ENCODE results near the gene KRTAP10-5.

Gene KRTAP10-5

DNA sequence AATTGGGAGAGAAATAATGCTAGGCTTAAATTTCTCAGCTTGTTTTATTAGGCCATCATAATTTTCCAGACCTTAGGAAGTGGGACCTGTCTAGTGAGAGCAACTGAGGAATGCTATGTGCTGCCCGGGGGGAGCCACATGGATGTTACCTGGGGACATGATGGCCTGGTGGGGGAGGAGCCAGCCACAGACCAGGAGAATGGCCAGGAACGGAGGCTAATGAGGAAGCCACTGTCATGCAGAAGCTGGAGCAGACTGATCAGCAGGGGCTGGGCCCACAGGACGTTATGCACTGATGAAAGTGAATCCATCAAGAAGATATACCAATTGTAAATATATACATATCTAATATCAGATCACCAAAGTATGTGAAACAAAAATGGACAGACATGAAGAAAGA, 35.8 kb downstream of the KRTAP10-5 start:
- no peak for DNase-seq

DNA sequence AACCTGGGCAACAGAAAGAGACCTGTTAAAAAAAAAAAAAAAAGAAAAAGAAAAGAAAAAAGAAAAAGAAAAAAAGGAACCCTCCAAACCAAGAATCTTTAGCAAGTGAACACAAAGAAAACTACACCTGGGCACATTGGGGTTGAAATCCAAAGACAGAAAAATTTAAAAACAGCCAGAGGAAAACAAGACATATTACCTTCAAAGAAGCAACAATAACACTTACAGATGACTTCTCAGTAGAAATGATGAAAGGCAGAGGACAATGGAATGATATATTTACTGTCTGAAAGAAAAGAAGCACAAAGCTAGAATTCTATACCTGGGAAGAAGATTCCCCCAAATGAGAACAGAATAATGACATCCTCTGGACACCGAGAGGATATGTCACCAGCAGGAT, 37.7 kb downstream of the KRTAP10-5 start:
- no peak for DNase-seq

- DNase-seq, result no peak
Measured at GRCh38 chr21:44540741-44541288, 39.6 kb downstream of the KRTAP10-5 start.

DNA sequence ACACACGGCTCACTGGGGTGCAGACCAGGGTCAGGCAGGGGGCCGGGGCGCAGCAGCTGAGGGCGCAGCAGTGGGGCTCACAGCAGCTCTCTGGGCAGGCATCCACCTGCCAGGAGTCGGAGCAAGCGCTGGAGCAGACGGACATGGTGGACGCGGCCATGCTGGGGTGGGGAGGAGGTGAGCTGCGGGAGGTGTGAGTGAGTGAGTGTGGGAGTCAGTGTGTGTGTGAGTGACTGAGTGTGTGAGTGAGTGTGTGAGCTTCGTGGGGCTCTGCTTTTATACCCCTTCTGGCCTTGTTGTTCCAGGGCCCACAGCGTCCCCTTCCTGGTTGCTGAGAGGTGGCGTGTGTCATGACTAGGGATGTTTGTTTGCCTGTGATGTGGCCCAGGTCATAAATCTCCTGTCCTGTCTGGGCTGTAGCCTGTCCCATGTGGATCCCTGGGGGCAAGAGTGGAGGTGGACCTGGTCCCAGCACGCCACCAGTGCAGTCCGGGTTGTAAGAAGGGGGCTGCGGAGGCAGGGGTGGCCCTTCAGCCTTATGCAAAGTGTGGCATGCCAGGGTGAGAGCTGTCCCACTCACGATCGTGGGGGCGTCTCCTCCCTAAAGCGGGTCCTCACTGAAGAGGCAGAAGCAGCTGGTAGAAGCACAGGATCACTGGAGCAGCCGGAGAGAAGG, 40.3 kb downstream of the KRTAP10-5 start, which contains the start of gene KRTAP10-1:
KRTAP10-1 (minus strand) TSS at position 205 of the 676 bp plus-strand sequence; CDS start at position 160, 45 bp downstream.
- no peak for DNase-seq

- DNase-seq, result no peak
Measured at GRCh38 chr21:44539046-44539445, 41.4 kb downstream of the KRTAP10-5 start.

GRCh38 chr21:44537930-44538911, 42.2 kb downstream of the KRTAP10-5 start:
- no peak for DNase-seq

- no peak for DNase-seq
Measured at GRCh38 chr21:44535963-44536362, 44.4 kb downstream of the KRTAP10-5 start.

- no peak for DNase-seq
Measured at GRCh38 chr21:44534688-44535087, 45.7 kb downstream of the KRTAP10-5 start.

DNA sequence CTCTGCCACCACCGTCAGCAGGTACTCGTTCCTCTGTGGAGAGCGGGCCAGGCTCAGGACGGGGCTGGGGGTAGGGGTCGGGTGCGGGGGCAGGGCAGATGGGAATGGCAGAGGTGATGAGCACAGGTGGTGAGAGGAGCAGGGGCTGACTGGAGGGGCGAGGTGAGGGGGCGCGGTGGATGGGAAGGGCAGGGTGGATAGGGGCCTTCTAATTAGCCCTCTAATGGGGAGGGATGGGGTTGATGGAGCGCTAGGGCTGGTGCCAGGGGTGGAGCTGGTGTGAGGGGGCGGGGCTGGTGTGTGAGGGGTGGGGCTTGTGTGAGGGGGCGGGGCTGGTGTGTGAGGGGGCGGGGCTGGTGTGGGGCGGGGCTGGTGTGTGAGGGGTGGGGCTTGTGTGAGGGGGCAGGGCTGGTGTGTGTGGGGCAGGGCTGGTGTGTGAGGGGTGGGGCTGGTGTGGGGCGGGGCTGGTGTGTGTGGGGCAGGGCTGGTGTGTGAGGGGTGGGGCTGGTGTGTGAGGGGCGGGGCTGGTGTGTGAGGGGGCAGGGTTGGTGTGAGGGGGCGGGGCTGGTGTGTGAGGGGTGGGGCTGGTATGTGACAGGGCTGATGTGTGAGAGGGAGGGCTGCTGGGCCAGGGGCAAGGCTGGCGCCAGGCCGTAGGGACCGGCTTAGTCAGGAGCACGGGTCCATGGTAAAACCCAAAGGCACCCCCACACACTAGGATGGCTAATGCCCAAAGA, 46.3 kb downstream of the KRTAP10-5 start:
- DNase-seq, result no peak

DNA sequence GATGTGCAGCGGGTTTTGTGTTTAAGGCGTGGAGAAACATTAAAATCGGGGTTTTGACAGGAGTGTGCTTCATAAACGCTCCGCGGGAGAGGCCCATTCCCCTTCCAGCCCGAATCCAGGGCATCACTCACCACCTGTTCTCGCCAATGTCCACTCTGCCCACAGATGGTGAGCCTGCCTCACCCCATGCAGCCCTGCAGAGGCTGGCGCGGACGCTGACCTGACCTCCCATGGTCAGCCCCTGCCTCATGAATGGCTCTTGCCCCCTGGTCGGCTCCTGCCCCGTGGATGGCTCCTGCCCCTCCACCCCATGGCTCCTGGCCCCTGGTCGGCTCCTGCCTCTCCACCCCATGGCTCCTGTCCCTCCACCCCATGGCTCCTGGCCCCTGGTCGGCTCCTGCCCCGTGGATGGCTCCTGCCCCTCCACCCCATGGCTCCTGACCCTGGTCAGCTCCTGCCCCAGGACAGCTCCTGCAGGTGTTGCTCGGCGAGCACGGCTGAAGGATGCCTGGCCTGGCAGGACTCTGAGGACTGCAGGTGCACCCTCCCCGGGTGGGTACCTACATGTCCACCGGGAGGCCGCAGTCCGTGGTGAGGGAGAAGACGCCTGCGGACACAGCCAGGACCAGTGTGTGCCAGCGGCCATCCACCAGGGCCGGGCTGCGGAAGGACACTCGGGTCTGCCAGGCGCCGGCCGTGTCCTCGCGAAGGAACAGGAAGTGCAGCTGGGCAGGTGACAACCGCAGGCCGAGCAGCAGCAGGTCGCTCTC, 47.1 kb downstream of the KRTAP10-5 start:
- DNase-seq, result no peak

DNA sequence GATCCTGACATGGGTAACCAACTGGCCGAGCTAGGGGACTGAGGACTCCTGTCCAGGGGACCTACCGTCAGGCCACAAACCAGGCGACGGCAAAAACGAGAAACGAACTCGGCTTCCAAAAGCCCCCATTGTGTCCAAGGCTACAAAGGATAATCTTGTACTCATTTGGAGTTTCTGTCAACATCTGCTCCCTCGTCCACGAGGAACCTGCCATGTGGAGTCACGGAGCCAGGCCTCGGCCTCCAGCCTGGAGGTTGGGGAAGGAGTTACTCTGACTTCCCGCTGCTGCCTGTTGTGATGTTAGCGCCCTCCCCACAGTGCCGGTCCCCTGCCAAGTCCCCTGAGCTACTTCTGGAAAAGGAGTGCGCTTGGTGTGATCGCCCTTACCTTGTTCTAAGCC, 47.7 kb downstream of the KRTAP10-5 start:
- DNase-seq, result no peak

- no peak for DNase-seq
Measured at GRCh38 chr21:44531606-44532564, 48.5 kb downstream of the KRTAP10-5 start.

- no peak for DNase-seq
Measured at GRCh38 chr21:44530903-44531605, 49.4 kb downstream of the KRTAP10-5 start.

GRCh38 chr21:44530221-44530902, 50.0 kb downstream of the KRTAP10-5 start:
- no peak for DNase-seq

GRCh38 chr21:44529503-44530125, 50.8 kb downstream of the KRTAP10-5 start:
- DNase-seq, result no peak

Measured in effector CD4-positive, alpha-beta T cell (primary cell).